HG02642 (cell line): ENCODE measurements around the gene PEX19.

Experiments
- ATAC-seq: cut with Tn5 transposase; IDR thresholded peaks from one replicate; pipeline ENCODE4 v1.9.1; 2021; ENCODE audit warnings: mild to moderate bottlenecking; ENCODE audit not compliant: unreplicated experiment, poor library complexity

PEX19 gene

GRCh38 chr1:160243767-160244166 is 41.2 kb downstream of the PEX19 start:
- no peak for ATAC-seq

- no peak for ATAC-seq
Observed at GRCh38 chr1:160239582-160240299, 45.2 kb downstream of the PEX19 start.

GRCh38 chr1:160238408-160238807 is 46.5 kb downstream of the PEX19 start:
- no peak for ATAC-seq

- ATAC-seq = no peak
Observed at GRCh38 chr1:160237558-160237957, 47.4 kb downstream of the PEX19 start.

- no peak for ATAC-seq
Observed at GRCh38 chr1:160236806-160237205, 48.1 kb downstream of the PEX19 start.

- no peak for ATAC-seq
Observed at GRCh38 chr1:160232911-160233310, 52.0 kb downstream of the PEX19 start.

GRCh38 chr1:160228431-160228830 is 56.5 kb downstream of the PEX19 start:
- ATAC-seq = no peak

GRCh38 chr1:160227561-160227960 is 57.4 kb downstream of the PEX19 start:
- ATAC-seq = no peak

- ATAC-seq = no peak
Observed at GRCh38 chr1:160227034-160227433, 57.9 kb downstream of the PEX19 start.
